Measurements from ENCODE around the gene SLU7.

Gene SLU7

GRCh38 chr5:160399402-160400353, 19.2 kb downstream of the SLU7 start, which contains the start of gene FAM200C:
Gene FAM200C (minus strand): TSS chr5:160400054. CDS start chr5:160395490, 4,564 bp downstream.
- peak; percentile 38 to 77 (median 52) for DNase-seq

- DNase-seq: no peak
These were observed 20.1 kb downstream of the SLU7 start for GRCh38 chr5:160398806-160399205.

- DNase-seq: no peak
These were observed 21.4 kb downstream of the SLU7 start for GRCh38 chr5:160397492-160397891.

GRCh38 chr5:160395111-160395510, 23.8 kb downstream of the SLU7 start:
- no peak for DNase-seq

- no peak for DNase-seq
These were observed 27.8 kb downstream of the SLU7 start for GRCh38 chr5:160390787-160391696.

GRCh38 chr5:160387445-160387844, 31.4 kb downstream of the SLU7 start:
- no peak for DNase-seq

GRCh38 chr5:160385496-160385895, 33.4 kb downstream of the SLU7 start:
- no peak for DNase-seq

GRCh38 chr5:160384681-160385080, 34.2 kb downstream of the SLU7 start:
- no peak for DNase-seq

- DNase-seq: no peak
These were observed 36.5 kb downstream of the SLU7 start for GRCh38 chr5:160382346-160382745.

GRCh38 chr5:160380041-160380440, 38.8 kb downstream of the SLU7 start:
- no peak for DNase-seq

- no peak for DNase-seq
These were observed 39.4 kb downstream of the SLU7 start for GRCh38 chr5:160379511-160379910.

GRCh38 chr5:160378330-160378729, 40.6 kb downstream of the SLU7 start:
- DNase-seq: no peak

- DNase-seq: no peak
These were observed 41.2 kb downstream of the SLU7 start for GRCh38 chr5:160377651-160378050.

GRCh38 chr5:160376416-160376815, 42.5 kb downstream of the SLU7 start:
- no peak for DNase-seq

GRCh38 chr5:160375701-160376100, 43.2 kb downstream of the SLU7 start:
- DNase-seq: no peak

- DNase-seq: no peak
These were observed 43.7 kb downstream of the SLU7 start for GRCh38 chr5:160375166-160375565.

- no peak for DNase-seq
These were observed 47.6 kb downstream of the SLU7 start for GRCh38 chr5:160371294-160371693.

GRCh38 chr5:160370713-160371034, 48.2 kb downstream of the SLU7 start:
- DNase-seq: no peak

- no peak for DNase-seq
These were observed 48.7 kb downstream of the SLU7 start, which contains the start of gene C1QTNF2 for GRCh38 chr5:160369990-160370712. Gene C1QTNF2 (minus strand): TSS chr5:160370626. CDS start chr5:160355011, 15,615 bp downstream.

GRCh38 chr5:160367885-160368284, 51.0 kb downstream of the SLU7 start:
- DNase-seq: no peak

GRCh38 chr5:160367261-160367660, 51.6 kb downstream of the SLU7 start:
- no peak for DNase-seq

- no peak for DNase-seq
These were observed 52.7 kb downstream of the SLU7 start for GRCh38 chr5:160366230-160366629.
